Measurements from ENCODE around the gene PTGR1.
"Not testable (repeated sequence)": the region's sequence is repeated elsewhere in the genome, so short reads cannot be mapped to it uniquely, and the experiment has no call there.

Gene PTGR1

DNA sequence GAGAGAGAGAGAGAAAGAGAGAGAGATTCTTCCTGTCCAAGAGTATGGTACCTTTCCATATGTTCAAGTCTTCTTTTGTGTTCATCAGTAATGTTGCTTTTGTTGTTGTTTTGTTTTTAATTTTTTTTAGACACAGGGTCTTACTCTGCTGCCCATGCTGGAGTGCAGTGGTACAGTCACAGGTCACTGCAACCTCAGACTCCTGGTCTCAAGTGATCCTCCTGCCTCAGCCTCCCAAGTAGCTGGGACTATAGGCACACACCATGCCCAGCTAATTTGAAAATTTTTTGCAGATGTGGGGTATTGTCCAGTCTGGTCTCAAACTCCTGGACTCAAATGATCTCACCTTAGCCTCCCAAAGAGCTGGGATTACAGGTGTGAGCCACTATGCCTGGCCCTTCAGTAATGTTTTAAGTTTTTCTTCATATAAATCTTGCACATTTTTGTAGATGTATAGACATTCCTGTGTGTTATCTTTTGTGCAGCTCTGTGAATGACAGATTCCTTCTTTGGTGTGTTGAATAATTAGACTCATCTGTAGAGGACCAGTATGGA lies 38.2 kb downstream of the PTGR1 start:
- Histone ChIP-seq H3K79me2 (ENCODE audit: low read length) (no peaks in the 10 kb centered on the region), H3K36me3 (replicated peaks; ENCODE audit: low read depth, low read length) (no peaks in the 10 kb centered on the region), H3K27me3 (ENCODE audit: low read depth, low read length) (no peaks in the 10 kb centered on the region), H2AFZ (ENCODE audit: low read depth, low read length) (no peak overlapping the region), H3K27ac (ENCODE audit: low read length) (no peak overlapping the region), H3K4me3 (ENCODE audit: low read length) (no peak overlapping the region), H4K20me1 (ENCODE audit: insufficient read depth, low read length) (no peaks in the 10 kb centered on the region), H3K9me3 (ENCODE audit: insufficient read depth, low read length) (no peaks in the 10 kb centered on the region), H3K4me2 (ENCODE audit: low read length) (no peak overlapping the region), H3K9ac (ENCODE audit: low read length) (no peak overlapping the region), H3K4me1 (ENCODE audit: low read length) (no peaks in the 10 kb centered on the region)
- TF ChIP-seq, protein P1, sequence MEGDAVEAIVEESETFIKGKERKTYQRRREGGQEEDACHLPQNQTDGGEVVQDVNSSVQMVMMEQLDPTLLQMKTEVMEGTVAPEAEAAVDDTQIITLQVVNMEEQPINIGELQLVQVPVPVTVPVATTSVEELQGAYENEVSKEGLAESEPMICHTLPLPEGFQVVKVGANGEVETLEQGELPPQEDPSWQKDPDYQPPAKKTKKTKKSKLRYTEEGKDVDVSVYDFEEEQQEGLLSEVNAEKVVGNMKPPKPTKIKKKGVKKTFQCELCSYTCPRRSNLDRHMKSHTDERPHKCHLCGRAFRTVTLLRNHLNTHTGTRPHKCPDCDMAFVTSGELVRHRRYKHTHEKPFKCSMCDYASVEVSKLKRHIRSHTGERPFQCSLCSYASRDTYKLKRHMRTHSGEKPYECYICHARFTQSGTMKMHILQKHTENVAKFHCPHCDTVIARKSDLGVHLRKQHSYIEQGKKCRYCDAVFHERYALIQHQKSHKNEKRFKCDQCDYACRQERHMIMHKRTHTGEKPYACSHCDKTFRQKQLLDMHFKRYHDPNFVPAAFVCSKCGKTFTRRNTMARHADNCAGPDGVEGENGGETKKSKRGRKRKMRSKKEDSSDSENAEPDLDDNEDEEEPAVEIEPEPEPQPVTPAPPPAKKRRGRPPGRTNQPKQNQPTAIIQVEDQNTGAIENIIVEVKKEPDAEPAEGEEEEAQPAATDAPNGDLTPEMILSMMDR (IDR thresholded peaks at IDR 0.05; ENCODE audit: low read depth, low read length), result no peak
- no peak for TF ChIP-seq EZH2phosphoT487 (IDR thresholded peaks at IDR 0.05; ENCODE audit: low read depth)

DNA sequence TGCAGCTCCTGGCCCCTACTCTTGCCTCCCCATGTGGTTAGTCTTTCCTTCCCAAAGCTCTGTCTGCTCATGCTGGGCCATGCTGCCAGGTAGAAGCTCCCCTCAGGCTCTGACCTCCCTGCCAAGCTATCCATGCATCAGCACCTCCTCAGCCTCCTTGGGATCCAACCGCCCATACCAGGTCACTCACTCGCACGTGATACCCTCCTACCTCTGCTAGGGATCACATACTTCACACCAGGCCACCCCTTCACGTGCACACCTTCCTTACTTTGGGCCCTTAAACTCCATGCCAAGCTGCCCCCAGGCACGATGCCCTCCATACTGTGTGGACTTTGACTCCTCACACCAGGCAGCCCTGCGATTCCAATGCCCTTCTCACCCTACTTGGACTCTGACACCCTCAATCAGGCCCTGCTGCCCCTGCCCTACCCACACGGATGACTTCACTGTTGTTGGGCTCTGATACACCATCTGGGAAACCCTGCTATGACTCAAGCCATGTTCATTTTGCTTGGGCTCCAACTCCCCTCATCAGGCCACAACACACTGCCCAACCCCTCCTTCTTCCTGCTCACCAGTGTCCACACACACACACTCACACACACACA lies 40.3 kb downstream of the PTGR1 start:
- H3K4me3 ChIP-seq (ENCODE audit: low read length), result no peak overlapping the region
- peaks cover 11% of the 10 kb centered on the region for H3K9me3 ChIP-seq (ENCODE audit: insufficient read depth, low read length)
- TF ChIP-seq, protein P1 (IDR thresholded peaks at IDR 0.05; ENCODE audit: low read depth, low read length), result no peak
- TF ChIP-seq EZH2phosphoT487 (IDR thresholded peaks at IDR 0.05; ENCODE audit: low read depth), result no peak
- H3K4me2 ChIP-seq (ENCODE audit: low read length), result no peak overlapping the region
- H3K79me2 ChIP-seq (ENCODE audit: low read length), result no peaks in the 10 kb centered on the region
- no peaks in the 10 kb centered on the region for H3K4me1 ChIP-seq (ENCODE audit: low read length)
- no peak overlapping the region for H3K27ac ChIP-seq (ENCODE audit: low read length)
- no peak overlapping the region for H2AFZ ChIP-seq (ENCODE audit: low read depth, low read length)
- H3K27me3 ChIP-seq (ENCODE audit: low read depth, low read length), result no peaks in the 10 kb centered on the region
- no peaks in the 10 kb centered on the region for H4K20me1 ChIP-seq (ENCODE audit: insufficient read depth, low read length)
- H3K9ac ChIP-seq (ENCODE audit: low read length), result no peak overlapping the region
- H3K36me3 ChIP-seq (replicated peaks; ENCODE audit: low read depth, low read length), result peaks cover 3% of the 10 kb centered on the region

- not testable (repeated sequence) for H3K79me2 ChIP-seq (ENCODE audit: low read length); H3K4me1 ChIP-seq (ENCODE audit: low read length); H3K4me3 ChIP-seq (ENCODE audit: low read length); H3K27ac ChIP-seq (ENCODE audit: low read length); H3K36me3 ChIP-seq (replicated peaks; ENCODE audit: low read depth, low read length); H3K9ac ChIP-seq (ENCODE audit: low read length); H3K4me2 ChIP-seq (ENCODE audit: low read length); H4K20me1 ChIP-seq (ENCODE audit: insufficient read depth, low read length); H3K27me3 ChIP-seq (ENCODE audit: low read depth, low read length); H2AFZ ChIP-seq (ENCODE audit: low read depth, low read length)
- H3K9me3 ChIP-seq (ENCODE audit: insufficient read depth, low read length), result peaks cover 20% of the 10 kb centered on the region
Observed at GRCh38 chr9:111555425-111555824, 44.0 kb downstream of the PTGR1 start.

DNA sequence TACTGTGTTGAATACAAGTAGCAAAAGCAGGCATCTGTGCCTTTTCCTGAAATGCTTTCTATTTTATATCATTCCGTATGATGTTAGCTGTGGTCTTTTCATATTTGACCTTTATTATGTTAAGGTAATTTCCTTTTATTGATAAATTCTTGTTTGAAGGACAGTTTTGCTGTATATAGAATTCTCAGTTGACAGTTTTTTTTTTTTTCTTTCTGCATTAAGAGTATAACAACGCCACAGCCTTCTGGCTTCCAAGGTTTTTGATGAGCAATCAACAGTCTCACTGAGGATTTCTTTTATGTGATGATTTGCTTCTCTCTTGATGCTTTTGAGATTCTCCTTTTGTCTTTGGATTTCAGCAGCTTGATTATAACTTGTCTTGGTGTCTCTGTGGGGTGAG lies 50.8 kb downstream of the PTGR1 start:
- Histone ChIP-seq H3K4me3 (ENCODE audit: low read length) (no peak overlapping the region), H3K79me2 (ENCODE audit: low read length) (no peaks in the 10 kb centered on the region), H3K9me3 (ENCODE audit: insufficient read depth, low read length) (peaks cover 52% of the 10 kb centered on the region; the same call in 1 of the 2 replicates), H3K9ac (ENCODE audit: low read length) (no peak overlapping the region), H4K20me1 (ENCODE audit: insufficient read depth, low read length) (no peaks in the 10 kb centered on the region), H3K4me1 (ENCODE audit: low read length) (no peaks in the 10 kb centered on the region), H3K36me3 (replicated peaks; ENCODE audit: low read depth, low read length) (peaks cover 7% of the 10 kb centered on the region), H3K27me3 (ENCODE audit: low read depth, low read length) (no peaks in the 10 kb centered on the region), H3K4me2 (ENCODE audit: low read length) (no peak overlapping the region), H2AFZ (ENCODE audit: low read depth, low read length) (no peak overlapping the region), H3K27ac (ENCODE audit: low read length) (no peak overlapping the region)
- no peak for TF ChIP-seq EZH2phosphoT487 (IDR thresholded peaks at IDR 0.05; ENCODE audit: low read depth)
- TF ChIP-seq, protein P1 (IDR thresholded peaks at IDR 0.05; ENCODE audit: low read depth, low read length), result no peak

Measured in OCI-LY3 (cell line).